Measurements from ENCODE around the gene VANGL2.
"Not testable (repeated sequence)": the region's sequence is repeated elsewhere in the genome, so short reads cannot be mapped to it uniquely, and the experiment has no call there.

DNA sequence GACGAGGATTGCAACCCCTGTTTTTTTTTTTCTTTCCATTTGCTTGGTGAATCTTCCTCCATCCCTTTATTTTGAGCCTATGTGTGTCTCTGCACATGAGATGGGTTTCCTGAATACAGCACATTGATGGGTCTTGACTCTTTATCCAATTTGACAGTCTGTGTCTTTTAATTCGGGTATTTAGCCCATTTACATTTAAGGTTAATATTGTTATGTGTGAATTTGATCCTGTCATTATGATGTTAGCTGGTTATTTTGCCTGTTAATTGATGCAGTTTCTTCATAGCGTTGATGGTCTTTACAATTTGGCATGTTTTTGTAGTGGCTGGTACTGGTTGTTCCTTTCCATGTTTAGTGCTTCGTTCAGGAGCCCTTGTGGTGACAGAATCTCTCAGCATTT lies 12.0 kb upstream of the VANGL2 start:
- TF ChIP-seq, protein P1, sequence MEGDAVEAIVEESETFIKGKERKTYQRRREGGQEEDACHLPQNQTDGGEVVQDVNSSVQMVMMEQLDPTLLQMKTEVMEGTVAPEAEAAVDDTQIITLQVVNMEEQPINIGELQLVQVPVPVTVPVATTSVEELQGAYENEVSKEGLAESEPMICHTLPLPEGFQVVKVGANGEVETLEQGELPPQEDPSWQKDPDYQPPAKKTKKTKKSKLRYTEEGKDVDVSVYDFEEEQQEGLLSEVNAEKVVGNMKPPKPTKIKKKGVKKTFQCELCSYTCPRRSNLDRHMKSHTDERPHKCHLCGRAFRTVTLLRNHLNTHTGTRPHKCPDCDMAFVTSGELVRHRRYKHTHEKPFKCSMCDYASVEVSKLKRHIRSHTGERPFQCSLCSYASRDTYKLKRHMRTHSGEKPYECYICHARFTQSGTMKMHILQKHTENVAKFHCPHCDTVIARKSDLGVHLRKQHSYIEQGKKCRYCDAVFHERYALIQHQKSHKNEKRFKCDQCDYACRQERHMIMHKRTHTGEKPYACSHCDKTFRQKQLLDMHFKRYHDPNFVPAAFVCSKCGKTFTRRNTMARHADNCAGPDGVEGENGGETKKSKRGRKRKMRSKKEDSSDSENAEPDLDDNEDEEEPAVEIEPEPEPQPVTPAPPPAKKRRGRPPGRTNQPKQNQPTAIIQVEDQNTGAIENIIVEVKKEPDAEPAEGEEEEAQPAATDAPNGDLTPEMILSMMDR (conservative IDR thresholded peaks at IDR 0.05; ENCODE audit: low read depth in 2 of 2): not testable (repeated sequence)
- TF ChIP-seq EZH2 (IDR thresholded peaks at IDR 0.05; ENCODE audit: low read depth, unreplicated experiment); POLR2AphosphoS5 (IDR thresholded peaks at IDR 0.05; ENCODE audit: low read depth); EZH2phosphoT487 (IDR thresholded peaks at IDR 0.05; ENCODE audit: unreplicated experiment); ZNF114 (CRISPR knock-in tag; IDR thresholded peaks at IDR 0.05): not testable (repeated sequence)
- TF ChIP-seq, protein P2, sequence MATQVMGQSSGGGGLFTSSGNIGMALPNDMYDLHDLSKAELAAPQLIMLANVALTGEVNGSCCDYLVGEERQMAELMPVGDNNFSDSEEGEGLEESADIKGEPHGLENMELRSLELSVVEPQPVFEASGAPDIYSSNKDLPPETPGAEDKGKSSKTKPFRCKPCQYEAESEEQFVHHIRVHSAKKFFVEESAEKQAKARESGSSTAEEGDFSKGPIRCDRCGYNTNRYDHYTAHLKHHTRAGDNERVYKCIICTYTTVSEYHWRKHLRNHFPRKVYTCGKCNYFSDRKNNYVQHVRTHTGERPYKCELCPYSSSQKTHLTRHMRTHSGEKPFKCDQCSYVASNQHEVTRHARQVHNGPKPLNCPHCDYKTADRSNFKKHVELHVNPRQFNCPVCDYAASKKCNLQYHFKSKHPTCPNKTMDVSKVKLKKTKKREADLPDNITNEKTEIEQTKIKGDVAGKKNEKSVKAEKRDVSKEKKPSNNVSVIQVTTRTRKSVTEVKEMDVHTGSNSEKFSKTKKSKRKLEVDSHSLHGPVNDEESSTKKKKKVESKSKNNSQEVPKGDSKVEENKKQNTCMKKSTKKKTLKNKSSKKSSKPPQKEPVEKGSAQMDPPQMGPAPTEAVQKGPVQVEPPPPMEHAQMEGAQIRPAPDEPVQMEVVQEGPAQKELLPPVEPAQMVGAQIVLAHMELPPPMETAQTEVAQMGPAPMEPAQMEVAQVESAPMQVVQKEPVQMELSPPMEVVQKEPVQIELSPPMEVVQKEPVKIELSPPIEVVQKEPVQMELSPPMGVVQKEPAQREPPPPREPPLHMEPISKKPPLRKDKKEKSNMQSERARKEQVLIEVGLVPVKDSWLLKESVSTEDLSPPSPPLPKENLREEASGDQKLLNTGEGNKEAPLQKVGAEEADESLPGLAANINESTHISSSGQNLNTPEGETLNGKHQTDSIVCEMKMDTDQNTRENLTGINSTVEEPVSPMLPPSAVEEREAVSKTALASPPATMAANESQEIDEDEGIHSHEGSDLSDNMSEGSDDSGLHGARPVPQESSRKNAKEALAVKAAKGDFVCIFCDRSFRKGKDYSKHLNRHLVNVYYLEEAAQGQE (IDR thresholded peaks at IDR 0.05; ENCODE audit: unreplicated experiment): not testable (repeated sequence)

Data from GM23338 (cell line).